B cell (primary cell): Measurements from ENCODE around the gene SNAPC5. TPM values are rescaled to one million over a fixed set of nuclear protein-coding genes. Genes with fewer than 3 reads are reported as not detected.
"Not testable (repeated sequence)": the region's sequence is repeated elsewhere in the genome, so short reads cannot be mapped to it uniquely, and the experiment has no call there.

ENCODE experiments used
- ATAC-seq: fragments of 200-7000 bp; cut with Tn5 transposase; one replicate; pipeline ENCODE4 v1.10.0; 2021; ENCODE audit warnings: low read depth, mild to moderate bottlenecking, moderate number of reproducible peaks, moderate library complexity
- CTCF ChIA-PET: fragments of 350-600 bp; sonication (Branson Sonifier 250); formaldehyde crosslinking; loops from one replicate; lab custom pipeline; 2021; ENCODE audit warnings: antibody characterized with exemption, inconsistent platforms; lab: Charles Lee
- POLR2A ChIA-PET: fragments of 350-600 bp; sonication (Branson Sonifier 250); formaldehyde crosslinking; loops from one replicate; lab custom pipeline; 2021; ENCODE audit warnings: antibody characterized with exemption; lab: Charles Lee
- DNase-seq: peaks from one replicate; pipeline ENCODE4 v3.0.0; 2013
- H2AFZ ChIP-seq: 2 replicates; pipeline ENCODE4 v1.6.1; 2012; ENCODE audit warnings: mild to moderate bottlenecking, low read depth, low read length; ENCODE audit not compliant: insufficient read depth, poor library complexity, severe bottlenecking
- H3K27ac ChIP-seq, 2 donors: 1 replicate in 1 of 2; 2 replicates in 1 of 2; pipeline ENCODE4 v1.5.1; 2012 to 2013; ENCODE audit warnings: low read length in 2 of 2, mild to moderate bottlenecking in 2 of 2, moderate library complexity in 1 of 2
- H3K27me3 ChIP-seq, 4 experiments: fragments of 200-600 bp in 1 of 4; sonication (generic) in 1 of 4; replicated peaks in 1 of 4; 1 replicate in 2 of 4; 2 replicates in 2 of 4; pipeline versions ENCODE4 v1.6.1 to v1.7.0; 2013 to 2016; ENCODE audit warnings: low read length in 3 of 4, mild to moderate bottlenecking in 2 of 4, mixed read lengths in 1 of 4, moderate library complexity in 1 of 4; ENCODE audit not compliant: insufficient read depth in 4 of 4, control insufficient read depth in 3 of 4; ENCODE audit errors: control extremely low read depth in 1 of 4
- H3K36me3 ChIP-seq, 2 experiments: replicated peaks in 1 of 2; 1 replicate in 1 of 2; 2 replicates in 1 of 2; pipeline versions ENCODE4 v1.6.1 to v1.7.1; 2013; ENCODE audit warnings: low read length in 1 of 2; ENCODE audit not compliant: insufficient read depth in 2 of 2, control insufficient read depth in 1 of 2; ENCODE audit errors: control extremely low read depth in 1 of 2, extremely low read depth in 1 of 2
- H3K4me1 ChIP-seq, 2 donors: fragments of 200-600 bp in 1 of 2; sonication (generic) in 1 of 2; 1 replicate in 1 of 2; 2 replicates in 1 of 2; pipeline versions ENCODE4 v1.5.1 to v1.6.1; 2013 to 2017; ENCODE audit warnings: low read length in 2 of 2; ENCODE audit not compliant: control insufficient read depth in 2 of 2, insufficient read depth in 2 of 2
- H3K4me2 ChIP-seq: replicated peaks from 2 replicates; pipeline ENCODE3; 2012; ENCODE audit warnings: mild to moderate bottlenecking, low read depth, low read length; ENCODE audit not compliant: poor library complexity, severe bottlenecking
- H3K4me3 ChIP-seq, 5 experiments: fragments of 200-600 bp in 1 of 5; sonication (generic) in 1 of 5; 1 replicate in 3 of 5; 2 replicates in 2 of 5; pipeline versions ENCODE4 v1.5.1 to v1.7.0; 2011 to 2016; ENCODE audit warnings: low read length in 4 of 5, mild to moderate bottlenecking in 4 of 5, low read depth in 2 of 5, control low read depth in 1 of 5, moderate library complexity in 1 of 5; ENCODE audit not compliant: insufficient read depth in 1 of 5; ENCODE audit errors: control extremely low read depth in 1 of 5, extremely low read depth in 1 of 5
- H3K79me2 ChIP-seq: fragments of 200-600 bp; sonication (generic); one replicate; pipeline ENCODE4 v1.6.0; 2016; ENCODE audit warnings: low read length; ENCODE audit not compliant: control insufficient read depth, insufficient read depth
- H3K9ac ChIP-seq: fragments of 200-600 bp; sonication (generic); 2 replicates; pipeline ENCODE4 v1.6.1; 2017; ENCODE audit warnings: mild to moderate bottlenecking, low read length, moderate library complexity
- H3K9me3 ChIP-seq, 3 donors: one replicate each; pipeline versions ENCODE4 v1.6.1 to v1.7.1; 2013; ENCODE audit warnings: low read length in 2 of 3; ENCODE audit not compliant: control insufficient read depth in 2 of 3, insufficient read depth in 1 of 3; ENCODE audit errors: control extremely low read depth in 1 of 3
- H4K20me1 ChIP-seq: 2 replicates; pipeline ENCODE4 v1.6.0; 2012; ENCODE audit warnings: mild to moderate bottlenecking, low read length; ENCODE audit not compliant: insufficient read depth, control insufficient read depth, poor library complexity, severe bottlenecking
- H3K27ac Mint-ChIP-seq: one replicate; pipeline ENCODE4 v1.8.0; 2021; ENCODE audit warnings: mixed read lengths
- H3K27me3 Mint-ChIP-seq: one replicate; pipeline ENCODE4 v1.8.0; 2021; ENCODE audit warnings: mixed read lengths
- H3K4me1 Mint-ChIP-seq: one replicate; pipeline ENCODE4 v1.8.0; 2021; ENCODE audit warnings: mixed read lengths
- H3K4me3 Mint-ChIP-seq: one replicate; pipeline ENCODE4 v1.8.0; 2021; ENCODE audit warnings: mixed read lengths
- H3K9me3 Mint-ChIP-seq: one replicate; pipeline ENCODE4 v1.8.0; 2022; ENCODE audit warnings: mixed read lengths; ENCODE audit not compliant: insufficient read depth
- EZH2 ChIP-seq: IDR thresholded peaks from 2 replicates; pipeline ENCODE4 v1.6.1; 2012; ENCODE audit warnings: borderline replicate concordance, low read depth, mild to moderate bottlenecking, moderate library complexity, low read length; ENCODE audit not compliant: insufficient read depth, poor library complexity, severe bottlenecking
- WGBS: methylation state at CpG from one replicate; pipeline ENCODE4 v1.1.5; 2013; ENCODE audit warnings: missing lambda C conversion rate; ENCODE audit not compliant: insufficient coverage; 5-methylcytosine and 5-hydroxymethylcytosine counted together
- intact Hi-C: fragments of 100-400 bp; cut with micrococcal nuclease; formaldehyde crosslinking; loops from one replicate; pipeline ENCODE4 v1.10.0; 2022
- polyA plus RNA-seq: library from polyadenylated mRNA; depleted of rRNA; stranded (reverse); fragments of >200 nt; gene quantifications from 2 replicates; pipeline ENCODE4 v1.2.3, GENCODE V29; 2012
- total RNA-seq, 2 donors: library from RNA; stranded (reverse); fragments of 120-200 nt in 1 of 2; gene quantifications; 1 replicate in 1 of 2; 2 replicates in 1 of 2; pipeline versions ENCODE4 v1.2.3 to v1.2.4, GENCODE V29; 2013 to 2022
- TF ChIP-seq, protein P1 (sequence below): fragments of 200-600 bp; IDR thresholded peaks from one replicate; pipeline ENCODE4 v1.8.0; 2022; ENCODE audit warnings: antibody characterized with exemption, mild to moderate bottlenecking

SNAPC5 gene
- total and polyA plus RNA-seq, 2 donors (not counting 1 experiment from before 2014, with no cell fraction given): 21.6 to 28.5 TPM

DNA sequence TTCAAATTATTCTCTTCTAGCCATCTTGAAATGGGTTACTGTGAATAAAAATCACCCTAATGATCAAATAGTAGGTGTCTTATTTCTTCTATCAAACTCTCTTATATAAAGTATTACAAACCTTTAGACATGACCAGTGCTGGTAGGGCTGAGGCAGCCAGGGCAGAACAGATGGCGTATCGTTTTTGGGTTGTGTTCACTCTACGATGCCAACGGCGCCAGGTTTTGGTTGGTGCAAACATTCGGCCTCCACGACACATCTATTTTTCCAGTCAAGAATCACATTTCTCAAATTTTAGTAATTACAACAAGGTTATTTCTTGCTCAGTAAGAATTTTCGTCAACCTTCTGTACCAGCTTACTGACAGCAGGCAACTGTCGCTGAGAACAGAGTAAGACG lies 4.9 kb upstream of the SNAPC5 start:
- no peak overlapping the region for H2AFZ ChIP-seq
- DNase-seq: no peak
- Mint-ChIP-seq H3K27me3 (no peaks in the 10 kb centered on the region), H3K4me3 (peak overlapping the region; percentile 99), H3K9me3 (no peaks in the 10 kb centered on the region), H3K4me1 (peaks cover 50% of the 10 kb centered on the region), H3K27ac (no peak overlapping the region)
- no peaks in the 10 kb centered on the region for H3K9me3 ChIP-seq
- H3K36me3 ChIP-seq: peaks cover 3 to 58% of the 10 kb centered on the region in 2 experiments
- peak overlapping the region; percentile 87 for H3K4me2 ChIP-seq
- H4K20me1 ChIP-seq: peaks cover 24% of the 10 kb centered on the region
- TF ChIP-seq, protein P1, sequence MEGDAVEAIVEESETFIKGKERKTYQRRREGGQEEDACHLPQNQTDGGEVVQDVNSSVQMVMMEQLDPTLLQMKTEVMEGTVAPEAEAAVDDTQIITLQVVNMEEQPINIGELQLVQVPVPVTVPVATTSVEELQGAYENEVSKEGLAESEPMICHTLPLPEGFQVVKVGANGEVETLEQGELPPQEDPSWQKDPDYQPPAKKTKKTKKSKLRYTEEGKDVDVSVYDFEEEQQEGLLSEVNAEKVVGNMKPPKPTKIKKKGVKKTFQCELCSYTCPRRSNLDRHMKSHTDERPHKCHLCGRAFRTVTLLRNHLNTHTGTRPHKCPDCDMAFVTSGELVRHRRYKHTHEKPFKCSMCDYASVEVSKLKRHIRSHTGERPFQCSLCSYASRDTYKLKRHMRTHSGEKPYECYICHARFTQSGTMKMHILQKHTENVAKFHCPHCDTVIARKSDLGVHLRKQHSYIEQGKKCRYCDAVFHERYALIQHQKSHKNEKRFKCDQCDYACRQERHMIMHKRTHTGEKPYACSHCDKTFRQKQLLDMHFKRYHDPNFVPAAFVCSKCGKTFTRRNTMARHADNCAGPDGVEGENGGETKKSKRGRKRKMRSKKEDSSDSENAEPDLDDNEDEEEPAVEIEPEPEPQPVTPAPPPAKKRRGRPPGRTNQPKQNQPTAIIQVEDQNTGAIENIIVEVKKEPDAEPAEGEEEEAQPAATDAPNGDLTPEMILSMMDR: no peak
- TF ChIP-seq EZH2: no peak
- H3K79me2 ChIP-seq: peaks cover 43% of the 10 kb centered on the region
- ChIA-PET POLR2A (no interaction called here), CTCF (no interaction called here)
- no peak for ATAC-seq
- no peak overlapping the region for H3K27ac ChIP-seq
- no peak overlapping the region for H3K4me3 ChIP-seq
- WGBS: 76% methylated on average over 6 of the region's 10 CpGs
- H3K27me3 ChIP-seq: no peaks in the 10 kb centered on the region
- H3K9ac ChIP-seq: no peak overlapping the region
- intact Hi-C loops: no loop called here
- peaks cover 28 to 37% of the 10 kb centered on the region in 2 donors for H3K4me1 ChIP-seq

DNA sequence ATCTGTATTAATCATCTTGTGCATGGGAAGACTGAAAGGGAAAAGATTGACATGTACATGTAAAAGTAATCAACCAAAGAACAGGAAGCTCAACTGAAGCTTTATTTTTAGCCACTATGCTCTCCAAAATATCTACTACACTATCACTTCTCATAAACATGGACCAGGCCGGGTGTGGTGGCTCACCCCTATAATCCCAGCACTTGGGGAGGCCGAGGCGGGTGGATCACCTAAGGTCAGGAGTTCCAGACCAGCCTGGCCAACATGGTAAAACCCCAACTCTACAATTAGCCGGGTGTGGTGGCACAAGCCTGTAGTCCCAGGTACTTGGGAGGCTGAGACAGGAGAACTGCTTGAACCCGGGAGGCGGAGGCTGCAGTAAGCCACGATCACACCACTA lies 2.8 kb upstream of the SNAPC5 start:
- DNase-seq, intact Hi-C loops, H3K9ac ChIP-seq, H3K27ac ChIP-seq, H2AFZ ChIP-seq, H3K4me2 ChIP-seq, H3K27me3 Mint-ChIP-seq, H3K4me3 ChIP-seq, H3K27me3 ChIP-seq, H3K9me3 ChIP-seq, H3K9me3 Mint-ChIP-seq, H3K4me3 Mint-ChIP-seq, H3K27ac Mint-ChIP-seq, ATAC-seq: not testable (repeated sequence)
- Histone ChIP-seq H3K4me1 (peaks cover 29 to 42% of the 10 kb centered on the region in 2 donors), H3K36me3 (peaks cover 3 to 58% of the 10 kb centered on the region in 2 experiments), H4K20me1 (peaks cover 24% of the 10 kb centered on the region), H3K79me2 (peaks cover 51% of the 10 kb centered on the region)
- ChIA-PET POLR2A (interaction anchor here (0.5 kb wide), 1 partner anchor 144 kb away, joined by 3 read pairs; the partner anchor contains the start of gene TIPIN), CTCF (interaction anchor here (0.9 to 5.2 kb wide), 2 partner anchors 113 to 207 kb away, joined by 4 to 89 read pairs; partner anchors contain the start of genes DIS3L and MAP2K1)
- WGBS: 64% methylated on average over 2 of the region's 7 CpGs
- peaks cover 52% of the 10 kb centered on the region for H3K4me1 Mint-ChIP-seq
